Ovary (tissue), 3 donors: ENCODE results near the gene KLHL28.

Experiments
- CTCF ChIP-seq, 3 donors: fragments of 450-650 bp in 2 of 3; fragments of 200-600 bp in 1 of 3; IDR thresholded peaks; one replicate each; pipeline versions ENCODE4 v1.5.1 to v1.8.0; 2016 to 2022; ENCODE audit warnings: antibody characterized with exemption in 3 of 3, mild to moderate bottlenecking in 1 of 3
- EP300 ChIP-seq: sonication (generic); formaldehyde crosslinking; IDR thresholded peaks from one replicate; pipeline ENCODE4 v1.6.1; 2017; ENCODE audit warnings: antibody characterized with exemption
- POLR2A ChIP-seq: fragments of 450-650 bp; IDR thresholded peaks from one replicate; pipeline ENCODE4 v1.6.1; 2017; ENCODE audit warnings: antibody characterized with exemption, mild to moderate bottlenecking, moderate library complexity
- donor health status: DM: no; HTN: no; CAD: no.

GRCh38 chr14:44945264-44945663 is 16.5 kb downstream of the KLHL28 start:
- TF ChIP-seq CTCF (IDR thresholded peaks at IDR 0.05) (no peak), POLR2A (no peak), EP300 (no peak)
